DLD1 (cell line): ENCODE results near the gene TRIM49D2.
"Not testable (repeated sequence)": the region's sequence is repeated elsewhere in the genome, so short reads cannot be mapped to it uniquely, and the experiment has no call there.

ENCODE experiments used
- in situ Hi-C: cut with HindIII; loops from 2 replicates; pipeline ENCODE4 v1.10.0; 2017; ENCODE audit warnings: low sequenced_read_pairs

The TRIM49D2 gene, protein sequence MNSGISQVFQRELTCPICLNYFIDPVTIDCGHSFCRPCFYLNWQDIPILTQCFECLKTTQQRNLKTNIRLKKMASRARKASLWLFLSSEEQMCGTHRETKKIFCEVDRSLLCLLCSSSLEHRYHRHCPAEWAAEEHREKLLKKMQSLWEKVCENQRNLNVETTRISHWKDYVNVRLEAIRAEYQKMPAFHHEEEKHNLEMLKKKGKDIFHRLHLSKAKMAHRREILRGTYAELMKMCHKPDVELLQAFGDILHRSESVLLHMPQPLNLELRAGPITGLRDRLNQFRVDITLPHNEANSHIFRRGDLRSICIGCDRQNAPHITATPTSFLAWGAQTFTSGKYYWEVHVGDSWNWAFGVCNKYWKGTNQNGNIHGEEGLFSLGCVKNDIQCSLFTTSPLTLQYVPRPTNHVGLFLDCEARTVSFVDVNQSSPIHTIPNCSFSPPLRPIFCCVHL

DNA sequence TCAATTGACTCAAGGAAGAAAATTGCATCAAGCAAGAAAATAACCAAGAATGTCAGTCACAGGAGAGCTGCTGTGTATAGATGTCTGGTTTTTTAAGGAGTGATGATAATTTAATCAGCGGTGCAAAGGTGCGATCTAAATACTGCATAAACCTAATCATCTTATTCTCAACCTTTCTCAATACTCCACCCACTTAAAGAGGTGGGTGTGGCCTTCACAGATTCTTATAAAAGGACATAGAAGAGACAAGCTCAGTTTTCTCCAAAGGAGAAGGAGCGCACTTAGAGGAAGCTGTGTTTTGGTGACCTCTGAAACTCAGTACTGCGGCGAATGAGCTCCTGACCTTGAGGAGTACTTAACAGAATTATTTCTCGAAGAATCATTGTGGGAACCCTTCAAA, at the start of gene TRIM49D2:
Gene TRIM49D2, plus strand, starts transcription at position 301 of the 400 bp plus-strand sequence. CDS start 2,698 bp downstream, outside the sequence.
- in situ Hi-C loops = not testable (repeated sequence)

DNA sequence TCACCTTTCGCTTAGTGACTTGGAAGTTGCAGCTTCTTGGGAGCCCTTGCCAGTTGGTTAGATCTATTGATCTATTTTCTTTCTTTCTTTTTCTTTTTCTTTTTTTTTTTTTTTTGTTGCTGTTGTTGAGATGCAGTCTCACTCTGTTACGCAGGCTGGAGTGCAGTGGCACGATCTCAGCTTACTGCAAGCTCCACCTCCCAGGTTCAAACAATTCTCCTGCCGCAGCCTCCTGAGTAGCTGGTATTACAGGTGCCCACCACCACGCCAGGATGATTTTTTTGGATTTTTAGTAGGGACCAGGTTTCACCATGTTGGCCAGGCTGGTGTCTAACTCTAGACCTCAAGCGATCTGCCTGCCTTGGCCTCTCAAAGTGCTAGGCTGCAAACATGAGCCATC, 46.4 kb upstream of the TRIM49D2 start:
- in situ Hi-C loops = not testable (repeated sequence)

DNA sequence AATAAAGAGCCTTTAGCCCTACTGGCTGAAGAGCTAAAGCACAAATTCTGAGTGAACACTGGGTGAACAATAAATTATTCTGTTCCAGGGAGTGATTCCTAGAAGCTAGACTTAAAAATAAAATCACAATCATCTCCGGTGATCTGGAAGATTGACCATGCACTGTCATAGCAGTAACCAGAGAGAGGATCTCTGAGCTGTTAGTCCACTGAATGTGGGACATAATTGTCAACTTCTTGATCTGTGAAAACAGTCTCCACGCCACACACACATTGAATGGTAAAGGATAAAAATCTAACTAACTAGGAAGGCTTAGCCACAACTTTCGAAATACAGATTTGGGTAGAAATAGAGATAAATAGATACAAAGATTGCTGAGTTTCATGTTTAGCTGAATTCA, 30.6 kb upstream of the TRIM49D2 start:
- in situ Hi-C loops = not testable (repeated sequence)

DNA sequence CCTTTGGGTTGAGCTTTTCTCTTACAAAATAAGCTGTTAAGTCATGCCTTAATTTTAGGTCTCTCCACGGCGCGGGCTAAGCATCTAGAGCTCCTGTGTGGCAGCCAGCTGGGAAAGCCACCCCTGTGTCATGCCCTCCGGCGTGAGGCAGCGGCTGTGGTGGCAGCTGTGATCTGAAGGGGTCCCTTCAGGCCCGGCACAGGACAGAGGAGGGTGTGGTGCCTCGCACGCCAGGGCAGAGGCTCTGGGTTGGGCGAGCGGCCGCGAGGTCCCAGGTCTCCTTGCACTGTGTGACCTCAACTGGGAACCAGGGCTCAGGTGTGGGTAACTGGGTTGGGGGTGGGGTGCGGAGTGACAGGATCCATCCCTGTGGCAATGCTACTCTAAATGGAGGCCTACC, 23.1 kb upstream of the TRIM49D2 start:
- in situ Hi-C loops = not testable (repeated sequence)

DNA sequence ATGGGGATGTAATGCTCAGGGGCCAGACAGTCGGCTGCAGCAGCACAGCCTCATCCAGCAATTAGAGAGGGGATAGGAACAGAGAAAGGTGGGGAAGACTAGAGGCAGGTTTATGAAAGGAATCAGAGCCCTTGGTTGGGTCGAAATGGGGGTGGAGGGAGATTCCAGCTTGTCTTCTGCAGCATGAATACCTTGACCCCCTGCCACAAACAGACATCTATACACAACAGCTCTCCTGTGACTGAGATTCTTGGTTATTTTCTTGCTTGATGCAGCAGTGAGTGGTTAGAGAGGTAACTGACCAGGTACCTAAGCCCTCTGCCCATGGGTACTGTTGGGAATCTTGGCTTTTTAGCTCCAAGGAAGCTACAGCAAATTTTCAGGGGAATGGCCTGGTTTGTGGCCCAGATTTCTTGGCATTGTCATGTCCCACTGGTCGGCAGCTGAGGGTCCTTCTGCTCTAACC, 1.6 kb upstream of the TRIM49D2 start, which contains the start of gene TRIM49D1:
Gene TRIM49D1, minus strand, starts transcription at position 51 of the 466 bp plus-strand sequence. CDS start 4,535 bp downstream, outside the sequence.
- in situ Hi-C loops = no loop called here

DNA sequence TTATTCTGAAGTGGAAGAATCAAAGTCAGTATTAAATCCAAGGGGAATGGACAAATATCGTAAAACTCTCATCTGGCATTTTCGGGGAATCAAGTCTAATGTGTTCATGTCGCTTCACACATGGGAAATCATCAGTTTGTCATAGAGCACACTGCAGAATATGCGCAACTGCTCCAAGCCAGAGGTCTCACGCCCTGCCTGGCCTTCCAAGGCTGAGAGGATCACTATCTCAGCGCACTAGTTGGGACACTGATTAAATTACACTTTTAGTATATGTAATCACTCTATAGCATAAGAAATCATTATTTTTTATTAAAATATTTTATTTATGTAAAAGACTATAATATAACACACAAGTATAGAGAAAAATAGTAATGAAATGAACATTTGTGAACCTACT, 37.0 kb downstream of the TRIM49D2 start:
- in situ Hi-C loops = not testable (repeated sequence)

DNA sequence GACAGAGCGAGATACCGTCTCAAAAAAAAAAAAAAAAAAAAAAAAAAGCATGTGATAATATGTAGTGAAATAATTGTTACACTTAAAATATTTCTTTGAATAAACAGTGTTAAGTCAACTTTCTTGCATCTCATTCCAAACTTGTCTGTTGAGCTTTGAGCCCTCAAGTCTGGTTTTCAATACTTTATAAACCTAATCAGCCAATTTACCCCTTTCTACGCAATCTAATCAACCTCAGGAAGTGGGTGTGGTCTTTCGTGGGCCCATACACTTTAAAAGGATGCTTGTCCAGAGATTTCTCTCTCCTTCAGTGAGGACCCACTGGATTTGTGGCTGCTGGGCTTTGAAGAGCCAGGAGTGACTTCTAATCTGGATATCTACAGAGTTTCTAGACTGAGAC, 41.9 kb downstream of the TRIM49D2 start, which contains the start of gene TRIM64:
Gene TRIM64, plus strand, starts transcription at position 301 of the 400 bp plus-strand sequence. CDS start 2,467 bp downstream, outside the sequence.
- in situ Hi-C loops = not testable (repeated sequence)
